OCI-LY7 (cell line): ENCODE measurements around the gene MYT1. TPM values are rescaled to one million over a fixed set of nuclear protein-coding genes. Genes with fewer than 3 reads are reported as not detected.

Source experiments
- BruUV-seq: library from RNA; stranded (reverse); fragments of 400-500 nt; replicated peaks from 2 replicates; lab custom pipeline; 2021; lab: Mats Ljungman, UMichigan
- CTCF ChIA-PET: fragments of 300-600 bp; sonication (Branson Sonifier 250); formaldehyde crosslinking; loops from one replicate; lab custom pipeline; 2022; ENCODE audit warnings: antibody characterized with exemption; ENCODE audit not compliant: unreplicated experiment; lab: Charles Lee
- POLR2A ChIA-PET: fragments of 300-600 bp; sonication (Branson Sonifier 250); formaldehyde crosslinking; loops from one replicate; lab custom pipeline; 2022; ENCODE audit warnings: antibody characterized with exemption; lab: Charles Lee
- DNase-seq: peaks from one replicate; pipeline ENCODE4 v3.0.0-alpha.2; 2015; ENCODE audit warnings: low spot score
- H2AFZ ChIP-seq: fragments of 200-600 bp; sonication (generic), shearing (Covaris generic); 2 replicates; pipeline ENCODE4 v1.6.1; 2014; ENCODE audit warnings: mild to moderate bottlenecking, antibody characterized with exemption, low read length, moderate library complexity
- H3K27ac ChIP-seq: fragments of 200-600 bp; sonication (generic); 2 replicates; pipeline ENCODE4 v1.5.1; 2014; ENCODE audit warnings: mixed run types, low read depth, mild to moderate bottlenecking, moderate library complexity, low read length, inconsistent platforms; ENCODE audit not compliant: poor library complexity, severe bottlenecking
- H3K36me3 ChIP-seq: fragments of 200-600 bp; sonication (generic); 2 replicates; pipeline ENCODE4 v1.6.1; 2014; ENCODE audit warnings: mild to moderate bottlenecking, antibody characterized with exemption, low read length, moderate library complexity, mixed read lengths; ENCODE audit not compliant: insufficient read depth
- H3K4me1 ChIP-seq: fragments of 200-600 bp; sonication (generic); 2 replicates; pipeline ENCODE4 v1.5.1; 2014; ENCODE audit warnings: mild to moderate bottlenecking, low read length; ENCODE audit not compliant: insufficient read depth, poor library complexity, severe bottlenecking
- H3K4me2 ChIP-seq: fragments of 200-600 bp; sonication (generic); 2 replicates; pipeline ENCODE4 v1.6.1; 2014; ENCODE audit warnings: mild to moderate bottlenecking, low read length
- H3K4me3 ChIP-seq: fragments of 200-600 bp; sonication (generic); 2 replicates; pipeline ENCODE4 v1.5.1; 2014; ENCODE audit warnings: mild to moderate bottlenecking, low read depth, low read length; ENCODE audit not compliant: poor library complexity, severe bottlenecking
- H3K79me2 ChIP-seq: fragments of 200-600 bp; sonication (generic); 2 replicates; pipeline ENCODE4 v1.6.1; 2016; ENCODE audit warnings: low read depth, mild to moderate bottlenecking, low read length, moderate library complexity, mixed read lengths; ENCODE audit not compliant: insufficient read depth
- H3K9me2 ChIP-seq: fragments of 200-600 bp; sonication (generic); 2 replicates; pipeline ENCODE4 v1.6.1; 2016; ENCODE audit warnings: mild to moderate bottlenecking, low read length, mixed read lengths; ENCODE audit not compliant: insufficient read depth
- H3K9me3 ChIP-seq: fragments of 200-600 bp; sonication (generic); 2 replicates; pipeline ENCODE4 v1.6.1; 2014; ENCODE audit warnings: mild to moderate bottlenecking, mixed run types, low read length, mixed read lengths
- H4K20me1 ChIP-seq: fragments of 200-600 bp; sonication (generic); 2 replicates; pipeline ENCODE4 v1.6.1; 2014; ENCODE audit warnings: mild to moderate bottlenecking, antibody characterized with exemption, low read length, moderate library complexity, mixed read lengths; ENCODE audit not compliant: insufficient read depth
- EZH2phosphoT487 ChIP-seq: fragments of 200-600 bp; sonication (generic); IDR thresholded peaks from 2 replicates; pipeline ENCODE4 v1.6.1; 2018; ENCODE audit warnings: low read depth, borderline replicate concordance, mild to moderate bottlenecking, mixed run types, antibody characterized with exemption, low read length, moderate library complexity, mixed read lengths
- intact Hi-C: fragments of 100-400 bp; cut with micrococcal nuclease; formaldehyde crosslinking; loops from one replicate; pipeline ENCODE4 v1.10.0; 2022; ENCODE audit not compliant: unreplicated experiment
- total RNA-seq, 2 experiments: library from RNA; depleted of rRNA in 1 of 2; stranded (reverse); fragments of >200 nt in 1 of 2; shearing (Covaris generic) in 1 of 2; gene quantifications; 2 replicates each; pipeline ENCODE4 v1.2.3, GENCODE V29; 2014 to 2022
- TF ChIP-seq, protein P1 (sequence below): fragments of 200-600 bp; sonication (generic); conservative IDR thresholded peaks from 2 replicates; pipeline ENCODE4 v1.5.1; 2014; ENCODE audit warnings: mild to moderate bottlenecking, antibody characterized with exemption, low read length, moderate library complexity, mixed read lengths

The MYT1 gene
- total RNA-seq, 2 experiments from 2014 or later: 0.32 to 0.95 TPM

DNA sequence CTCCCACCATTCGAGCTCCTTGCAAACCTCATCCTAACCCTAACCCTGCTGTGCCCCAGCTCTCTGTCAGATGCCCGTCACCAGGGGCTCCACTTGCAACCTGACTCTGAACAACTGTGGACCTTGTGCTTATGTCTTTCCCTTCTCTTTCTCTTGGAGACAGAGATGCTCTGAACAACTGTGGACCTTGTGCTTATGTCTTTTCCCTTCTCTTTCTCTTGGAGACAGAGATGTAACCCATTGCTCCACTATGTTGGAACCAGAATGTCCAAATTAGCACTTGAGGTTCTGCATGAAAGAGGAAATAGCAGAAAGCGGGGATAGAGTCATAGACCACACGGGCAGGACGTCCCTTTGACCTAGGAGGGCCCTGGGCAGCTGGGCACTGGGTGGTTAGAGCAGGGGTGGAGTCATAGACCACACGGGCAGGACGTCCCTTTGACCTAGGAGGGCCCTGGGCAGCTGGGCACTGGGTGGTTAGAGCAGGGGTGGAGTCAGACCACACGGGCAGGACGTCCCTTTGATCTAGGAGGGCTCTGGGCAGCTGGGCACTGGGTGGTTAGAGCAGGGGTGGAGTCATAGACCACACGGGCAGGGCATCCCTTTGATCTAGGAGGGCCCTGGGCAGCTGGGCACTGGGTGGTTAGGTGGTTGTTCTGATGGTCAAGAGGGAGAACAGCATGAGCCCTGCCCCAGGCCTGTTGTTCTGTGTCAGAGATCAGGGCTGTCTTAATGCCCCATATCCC, 113.5 kb downstream of the MYT1 start:
- Histone ChIP-seq H3K36me3 (peaks cover 13% of the 10 kb centered on the region; the same call in 1 of the 2 replicates), H3K4me1 (no peaks in the 10 kb centered on the region), H3K4me2 (no peak overlapping the region), H3K4me3 (no peak overlapping the region), H2AFZ (no peak overlapping the region), H3K9me2 (no peaks in the 10 kb centered on the region), H3K9me3 (no peaks in the 10 kb centered on the region; the same call in 1 of the 2 replicates), H3K27ac (no peak overlapping the region), H3K79me2 (no peaks in the 10 kb centered on the region), H4K20me1 (no peaks in the 10 kb centered on the region)
- CTCF ChIA-PET: no interaction called here
- intact Hi-C loops: no loop called here
- no TSS peak for BruUV-seq
- DNase-seq: no peak
- POLR2A ChIA-PET: interaction anchor here (0.7 kb wide), 1 partner anchor 20 kb away, joined by 3 read pairs; no protein-coding TSS in a partner anchor
- no peak for TF ChIP-seq EZH2phosphoT487
- TF ChIP-seq, protein P1, sequence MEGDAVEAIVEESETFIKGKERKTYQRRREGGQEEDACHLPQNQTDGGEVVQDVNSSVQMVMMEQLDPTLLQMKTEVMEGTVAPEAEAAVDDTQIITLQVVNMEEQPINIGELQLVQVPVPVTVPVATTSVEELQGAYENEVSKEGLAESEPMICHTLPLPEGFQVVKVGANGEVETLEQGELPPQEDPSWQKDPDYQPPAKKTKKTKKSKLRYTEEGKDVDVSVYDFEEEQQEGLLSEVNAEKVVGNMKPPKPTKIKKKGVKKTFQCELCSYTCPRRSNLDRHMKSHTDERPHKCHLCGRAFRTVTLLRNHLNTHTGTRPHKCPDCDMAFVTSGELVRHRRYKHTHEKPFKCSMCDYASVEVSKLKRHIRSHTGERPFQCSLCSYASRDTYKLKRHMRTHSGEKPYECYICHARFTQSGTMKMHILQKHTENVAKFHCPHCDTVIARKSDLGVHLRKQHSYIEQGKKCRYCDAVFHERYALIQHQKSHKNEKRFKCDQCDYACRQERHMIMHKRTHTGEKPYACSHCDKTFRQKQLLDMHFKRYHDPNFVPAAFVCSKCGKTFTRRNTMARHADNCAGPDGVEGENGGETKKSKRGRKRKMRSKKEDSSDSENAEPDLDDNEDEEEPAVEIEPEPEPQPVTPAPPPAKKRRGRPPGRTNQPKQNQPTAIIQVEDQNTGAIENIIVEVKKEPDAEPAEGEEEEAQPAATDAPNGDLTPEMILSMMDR: no peak

DNA sequence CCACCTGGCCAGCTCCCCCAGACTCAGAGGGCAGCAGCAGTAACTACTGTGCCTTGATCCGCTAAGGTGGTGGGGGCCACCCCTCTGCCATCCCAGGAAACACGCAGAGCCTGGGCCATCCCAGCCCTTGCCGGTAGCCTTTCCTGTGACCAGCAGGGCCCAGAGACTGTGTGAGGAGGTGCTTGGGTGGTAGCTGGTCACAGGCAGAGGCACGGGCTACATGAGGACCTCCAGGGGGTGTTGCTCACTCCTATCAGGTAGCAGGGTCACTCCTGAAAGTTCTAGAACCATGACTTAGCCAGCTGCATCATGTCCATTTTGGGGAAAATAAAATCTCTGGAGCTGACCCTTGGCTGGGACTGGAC, 114.0 kb downstream of the MYT1 start:
- Histone ChIP-seq H3K36me3 (peaks cover 13% of the 10 kb centered on the region; the same call in 1 of the 2 replicates), H3K9me2 (no peaks in the 10 kb centered on the region), H3K27ac (no peak overlapping the region), H3K4me2 (no peak overlapping the region), H4K20me1 (no peaks in the 10 kb centered on the region), H3K4me1 (no peaks in the 10 kb centered on the region), H3K79me2 (no peaks in the 10 kb centered on the region), H3K9me3 (peaks cover 1% of the 10 kb centered on the region), H2AFZ (no peak overlapping the region), H3K4me3 (no peak overlapping the region)
- BruUV-seq: no TSS peak
- ChIA-PET POLR2A (no interaction called here), CTCF (no interaction called here)
- no peak for DNase-seq
- no peak for TF ChIP-seq EZH2phosphoT487
- TF ChIP-seq, protein P1: no peak
- intact Hi-C loops: no loop called here

DNA sequence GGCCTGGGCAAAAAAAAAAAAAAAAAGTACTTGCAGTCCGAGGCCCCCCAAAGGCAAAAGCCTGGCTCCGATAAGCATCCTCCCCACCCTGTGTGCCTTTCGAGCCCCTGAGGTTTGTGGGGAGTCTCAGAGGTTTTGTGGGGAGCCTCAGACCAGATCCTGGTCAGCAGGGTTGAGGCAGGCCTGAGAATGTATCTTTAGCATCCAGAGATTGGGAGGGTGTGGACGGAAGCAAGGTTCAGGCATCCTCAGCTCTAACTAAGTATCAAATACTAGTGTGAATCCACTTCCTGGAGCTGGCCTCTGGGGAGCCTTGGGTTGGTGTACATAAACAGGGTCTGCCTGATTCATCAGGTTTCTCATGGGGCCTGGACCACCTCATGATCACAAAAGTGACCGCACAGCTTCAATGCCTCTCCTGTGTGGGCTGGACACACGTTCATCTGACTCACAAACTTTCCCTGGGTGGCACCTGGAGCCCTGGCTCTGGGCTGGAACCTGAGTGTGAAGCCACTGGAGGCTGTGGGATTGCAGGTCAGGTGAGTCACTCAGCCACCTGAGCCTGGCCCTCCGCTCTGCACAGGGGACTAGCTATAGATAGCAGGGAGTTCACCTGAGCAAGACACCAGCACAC, 115.7 kb downstream of the MYT1 start:
- TF ChIP-seq EZH2phosphoT487: no peak
- TF ChIP-seq, protein P1: no peak
- intact Hi-C loops: no loop called here
- no peak overlapping the region for H2AFZ ChIP-seq
- no peak overlapping the region for H3K4me3 ChIP-seq
- no peak overlapping the region for H3K4me2 ChIP-seq
- no peaks in the 10 kb centered on the region for H3K79me2 ChIP-seq
- peaks cover 18% of the 10 kb centered on the region for H3K9me3 ChIP-seq
- DNase-seq: no peak
- H3K4me1 ChIP-seq: no peaks in the 10 kb centered on the region
- ChIA-PET POLR2A (no interaction called here), CTCF (no interaction called here)
- no peak overlapping the region for H3K27ac ChIP-seq
- H3K9me2 ChIP-seq: no peaks in the 10 kb centered on the region
- H4K20me1 ChIP-seq: no peaks in the 10 kb centered on the region
- no TSS peak for BruUV-seq
- no peaks in the 10 kb centered on the region; the same call in 1 of the 2 replicates for H3K36me3 ChIP-seq
